Epithelial cell of proximal tubule (primary cell): ENCODE measurements around the gene ADM5. TPM values are rescaled to one million over a fixed set of nuclear protein-coding genes. Genes with fewer than 3 reads are reported as not detected.

ENCODE experiments used
- DNase-seq: peaks from one replicate; pipeline ENCODE4 v3.0.0-alpha.2; 2011; ENCODE audit warnings: low read depth
- H3K4me3 ChIP-seq: 2 replicates; pipeline ENCODE4 v1.5.1; 2011; ENCODE audit warnings: low read depth, mild to moderate bottlenecking, low read length
- CTCF ChIP-seq: conservative IDR thresholded peaks from 2 replicates; pipeline ENCODE4 v1.5.1; 2012; ENCODE audit warnings: low read depth, mild to moderate bottlenecking, low read length
- total RNA-seq: library from RNA; depleted of rRNA; stranded (reverse); fragments of >200 nt; gene quantifications from 2 replicates; pipeline ENCODE4 v1.2.3, GENCODE V29; 2015

The ADM5 gene
- total RNA-seq, 1 donor from 2014 or later = 2.8 TPM

- no peak for DNase-seq
- peak overlapping the region; percentile 87 for H3K4me3 ChIP-seq
- TF ChIP-seq CTCF = peak; percentile 7
These were observed 23.3 kb upstream of the ADM5 start for GRCh38 chr19:49666120-49666444.

GRCh38 chr19:49667473-49667872 lies 21.9 kb upstream of the ADM5 start:
- H3K4me3 ChIP-seq = no peak overlapping the region
- DNase-seq = no peak
- TF ChIP-seq CTCF = no peak

GRCh38 chr19:49669516-49669915 lies 19.9 kb upstream of the ADM5 start:
- no peak for DNase-seq
- H3K4me3 ChIP-seq = no peak overlapping the region
- TF ChIP-seq CTCF = no peak

GRCh38 chr19:49672131-49672919 lies 17.1 kb upstream of the ADM5 start:
- TF ChIP-seq CTCF = peak; percentile 95
- peak overlapping the region; percentile 43 for H3K4me3 ChIP-seq
- no peak for DNase-seq

GRCh38 chr19:49676136-49676783 lies 13.1 kb upstream of the ADM5 start:
- TF ChIP-seq CTCF = no peak
- peak; percentile 93 for DNase-seq
- H3K4me3 ChIP-seq = peak overlapping the region; percentile 55

GRCh38 chr19:49676784-49677230 lies 12.6 kb upstream of the ADM5 start:
- TF ChIP-seq CTCF = no peak
- peak overlapping the region; percentile 100 for H3K4me3 ChIP-seq
- DNase-seq = peak; percentile 99
